Stimulated activated naive CD8-positive, alpha-beta T cell treated with anti-CD3 and anti-CD28 coated beads, Interleukin-15, amount 100 ng/mL, for 72 hours (primary cell): ENCODE data around the gene STAB1.
"Not testable (repeated sequence)": the region's sequence is repeated elsewhere in the genome, so short reads cannot be mapped to it uniquely, and the experiment has no call there.

Experiments used
- ATAC-seq: fragments of 150-1000 bp; cut with Tn5 transposase; 2 replicates; pipeline ENCODE4 v1.10.0; 2021; ENCODE audit warnings: mild to moderate bottlenecking, moderate library complexity
- DNase-seq, 2 donors: peaks; one replicate each; pipeline ENCODE4 v3.0.0; 2021 to 2022
- H3K27ac Mint-ChIP-seq, 2 donors: one replicate each; pipeline ENCODE4 v1.8.0; 2022; ENCODE audit warnings: mild to moderate bottlenecking in 2 of 2, mixed read lengths in 2 of 2, moderate library complexity in 2 of 2
- H3K27me3 Mint-ChIP-seq: one replicate; pipeline ENCODE4 v1.8.0; 2022; ENCODE audit warnings: mixed read lengths
- H3K4me1 Mint-ChIP-seq: one replicate; pipeline ENCODE4 v1.8.0; 2022; ENCODE audit warnings: mild to moderate bottlenecking, mixed read lengths
- H3K4me3 Mint-ChIP-seq, 2 donors: one replicate each; pipeline ENCODE4 v1.8.0; 2022; ENCODE audit warnings: mild to moderate bottlenecking in 2 of 2, mixed read lengths in 2 of 2, moderate library complexity in 1 of 2
- H3K9me3 Mint-ChIP-seq, 2 donors: one replicate each; pipeline ENCODE4 v1.8.0; 2022; ENCODE audit warnings: mixed read lengths in 2 of 2

STAB1 gene

GRCh38 chr3:52521881-52522650 is 26.9 kb downstream of the STAB1 start:
- H3K9me3 Mint-ChIP-seq: no peaks in the 10 kb centered on the region
- no peaks in the 10 kb centered on the region for H3K4me1 Mint-ChIP-seq
- H3K27me3 Mint-ChIP-seq: no peaks in the 10 kb centered on the region
- ATAC-seq (no peak), DNase-seq (no peak)
- no peak overlapping the region for H3K4me3 Mint-ChIP-seq
- H3K27ac Mint-ChIP-seq: no peak overlapping the region

DNA sequence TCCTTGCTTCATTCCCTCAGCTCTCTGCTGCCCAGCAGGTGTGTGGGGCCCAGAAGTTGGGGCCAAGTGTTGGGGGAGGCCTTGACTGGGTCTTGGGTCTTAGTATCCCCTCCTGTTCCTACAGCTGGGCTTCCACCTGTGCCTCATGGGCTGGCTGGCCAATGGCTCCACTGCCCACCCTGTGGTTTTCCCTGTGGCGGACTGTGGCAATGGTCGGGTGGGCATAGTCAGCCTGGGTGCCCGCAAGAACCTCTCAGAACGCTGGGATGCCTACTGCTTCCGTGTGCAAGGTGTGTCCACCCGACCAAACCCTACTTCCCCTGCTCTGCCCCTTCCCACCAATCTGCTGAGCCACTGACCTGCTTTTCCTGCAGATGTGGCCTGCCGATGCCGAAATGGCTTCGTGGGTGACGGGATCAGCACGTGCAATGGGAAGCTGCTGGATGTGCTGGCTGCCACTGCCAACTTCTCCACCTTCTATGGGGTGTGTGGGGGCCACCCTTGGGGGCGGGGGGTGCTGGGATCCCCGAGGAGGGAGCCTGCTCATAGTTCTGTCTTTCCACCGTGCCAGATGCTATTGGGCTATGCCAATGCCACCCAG is 27.6 kb downstream of the STAB1 start:
- Mint-ChIP-seq H3K27me3 (no peaks in the 10 kb centered on the region), H3K27ac (no peak overlapping the region), H3K4me3 (no peak overlapping the region), H3K9me3 (no peaks in the 10 kb centered on the region), H3K4me1 (no peaks in the 10 kb centered on the region)
- ATAC-seq: no peak
- no peak for DNase-seq

GRCh38 chr3:52523386-52524257 is 28.5 kb downstream of the STAB1 start:
- H3K4me1 Mint-ChIP-seq: no peaks in the 10 kb centered on the region

GRCh38 chr3:52524258-52524751 is 29.2 kb downstream of the STAB1 start:
- Mint-ChIP-seq H3K4me3 (no peak overlapping the region), H3K9me3 (no peaks in the 10 kb centered on the region), H3K27ac (no peak overlapping the region), H3K27me3 (no peaks in the 10 kb centered on the region), H3K4me1 (no peaks in the 10 kb centered on the region)
- ATAC-seq: no peak
- no peak for DNase-seq

More at GRCh38 chr3:52523386-52524257, 28.5 kb downstream of the STAB1 start:
- Mint-ChIP-seq H3K27me3 (no peaks in the 10 kb centered on the region), H3K27ac (peak overlapping the region in 1 of 2 donors; percentile 63), H3K4me3 (no peak overlapping the region), H3K9me3 (no peaks in the 10 kb centered on the region)
- no peak for DNase-seq
- no peak for ATAC-seq

DNA sequence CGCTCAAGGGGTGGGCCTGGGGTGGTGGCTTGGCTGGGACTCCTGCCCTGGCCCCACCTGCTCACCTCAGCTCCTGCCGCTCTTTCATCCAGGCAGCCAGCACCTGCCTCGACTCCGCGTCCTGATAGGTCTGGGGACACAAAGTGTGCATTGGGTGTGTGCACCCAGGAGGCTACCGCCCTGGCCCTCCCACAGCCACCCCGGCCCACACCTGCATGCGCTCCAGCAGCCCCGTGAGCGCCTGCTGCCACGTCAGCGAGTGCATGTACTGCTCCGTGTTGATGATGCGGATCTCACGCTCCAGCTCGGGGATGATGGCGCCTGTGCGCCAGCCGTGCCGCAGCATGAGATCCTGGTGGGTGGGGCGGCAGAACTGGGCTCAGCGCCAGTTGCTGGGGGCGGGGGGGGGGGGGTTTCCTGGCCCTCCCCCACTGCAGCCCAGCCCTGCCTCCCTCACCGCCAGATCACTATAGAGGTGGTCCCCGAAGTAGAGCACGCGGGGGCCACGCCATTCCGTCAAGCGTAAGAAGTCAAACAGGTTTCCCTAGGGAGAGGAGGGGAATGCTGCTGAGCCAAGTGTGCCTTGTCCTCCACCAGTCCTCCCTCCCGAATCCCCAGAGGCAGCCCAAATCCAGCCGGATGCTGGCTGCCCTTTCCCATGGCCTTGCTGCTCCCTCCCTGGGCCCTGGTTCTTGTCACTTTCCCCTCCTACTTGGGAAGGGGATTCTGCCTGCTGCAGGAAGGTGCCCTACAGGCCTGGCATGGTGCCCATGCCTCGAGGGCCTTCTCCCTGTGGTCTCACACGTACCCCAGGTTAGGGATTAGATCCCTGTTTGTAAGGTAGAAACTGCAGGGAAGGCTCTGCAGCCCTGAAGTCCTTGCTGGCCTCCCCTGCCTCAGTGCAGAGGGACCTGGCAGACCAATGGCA is 29.9 kb downstream of the STAB1 start:
- no peak for ATAC-seq
- Mint-ChIP-seq H3K4me1 (no peaks in the 10 kb centered on the region), H3K9me3 (no peaks in the 10 kb centered on the region), H3K27me3 (no peaks in the 10 kb centered on the region), H3K4me3 (no peak overlapping the region), H3K27ac (no peak overlapping the region)
- no peak for DNase-seq

DNA sequence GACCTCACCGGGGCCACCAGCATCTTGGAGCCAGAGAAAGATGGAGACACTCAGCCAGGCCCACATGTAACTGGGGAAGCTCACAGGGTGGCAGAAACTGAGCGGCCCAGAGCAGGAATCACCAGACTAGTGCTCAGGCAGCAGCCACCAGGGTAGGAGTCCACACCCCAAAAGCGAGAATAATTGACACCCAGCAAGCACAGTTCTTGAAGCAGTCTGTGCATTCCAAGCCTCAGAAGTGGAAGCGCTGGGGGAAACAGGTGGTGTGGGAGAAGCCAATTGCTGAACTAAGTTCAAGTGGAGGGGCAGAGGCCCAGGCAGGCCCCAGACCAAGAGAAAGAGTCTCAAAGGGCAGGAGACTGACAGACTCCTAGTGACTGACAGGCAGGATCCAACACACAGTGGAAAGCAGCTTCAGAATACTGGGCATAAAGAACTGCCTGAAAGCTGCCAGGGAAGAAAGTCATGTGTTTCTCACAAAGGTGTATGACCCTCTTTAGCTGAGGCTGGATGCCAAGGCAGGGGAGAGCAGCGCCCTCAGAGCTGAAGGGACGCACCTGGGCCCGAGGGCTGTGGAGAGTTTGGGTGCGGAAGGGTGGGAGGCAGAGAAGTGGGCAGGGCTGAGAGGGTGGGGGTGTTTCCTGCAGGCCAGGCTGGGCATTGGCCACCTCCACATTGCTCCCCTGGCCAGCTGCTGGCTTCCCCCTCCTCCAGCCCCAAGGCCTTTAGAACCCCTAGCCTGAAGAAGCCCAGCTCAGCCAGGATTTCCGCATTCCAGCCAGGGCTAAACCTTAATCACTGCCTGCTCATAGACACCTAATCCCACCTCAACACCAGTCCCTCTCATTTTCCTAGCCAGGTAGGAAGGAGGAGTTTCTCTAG is 30.8 kb downstream of the STAB1 start:
- H3K27me3 Mint-ChIP-seq: no peaks in the 10 kb centered on the region
- H3K4me1 Mint-ChIP-seq: no peaks in the 10 kb centered on the region
- H3K4me3 Mint-ChIP-seq: no peak overlapping the region
- H3K27ac Mint-ChIP-seq: no peak overlapping the region
- ATAC-seq (no peak), DNase-seq (no peak)
- H3K9me3 Mint-ChIP-seq: no peaks in the 10 kb centered on the region

GRCh38 chr3:52526671-52527038 is 31.5 kb downstream of the STAB1 start:
- H3K4me3 Mint-ChIP-seq, H3K27me3 Mint-ChIP-seq, DNase-seq, H3K27ac Mint-ChIP-seq, H3K4me1 Mint-ChIP-seq, H3K9me3 Mint-ChIP-seq, ATAC-seq: not testable (repeated sequence)

GRCh38 chr3:52527039-52527731 is 32.0 kb downstream of the STAB1 start:
- no peak for DNase-seq
- H3K4me1 Mint-ChIP-seq: peaks cover 5% of the 10 kb centered on the region
- no peak for ATAC-seq
- no peaks in the 10 kb centered on the region for H3K9me3 Mint-ChIP-seq
- no peak overlapping the region for H3K4me3 Mint-ChIP-seq
- no peaks in the 10 kb centered on the region for H3K27me3 Mint-ChIP-seq
- H3K27ac Mint-ChIP-seq: no peak overlapping the region

- ATAC-seq (no peak), DNase-seq (no peak)
- Mint-ChIP-seq H3K9me3 (no peaks in the 10 kb centered on the region), H3K4me1 (peaks cover 12% of the 10 kb centered on the region), H3K27me3 (no peaks in the 10 kb centered on the region), H3K27ac (no peak overlapping the region), H3K4me3 (no peak overlapping the region)
These were observed 32.8 kb downstream of the STAB1 start for GRCh38 chr3:52527732-52528585.

- no peak for DNase-seq
- no peak for ATAC-seq
- Mint-ChIP-seq H3K9me3 (no peaks in the 10 kb centered on the region), H3K4me1 (peaks cover 12% of the 10 kb centered on the region), H3K27ac (no peak overlapping the region), H3K4me3 (no peak overlapping the region), H3K27me3 (no peaks in the 10 kb centered on the region)
These were observed 33.6 kb downstream of the STAB1 start for GRCh38 chr3:52528586-52529375.

GRCh38 chr3:52529376-52530333 is 34.5 kb downstream of the STAB1 start:
- Mint-ChIP-seq H3K4me3 (no peak overlapping the region), H3K4me1 (peaks cover 20% of the 10 kb centered on the region), H3K27me3 (no peaks in the 10 kb centered on the region), H3K27ac (peak overlapping the region in 1 of 2 donors; percentile 64), H3K9me3 (no peaks in the 10 kb centered on the region)
- ATAC-seq: no peak
- DNase-seq: no peak
